ENCODE results near the gene PDCL2.

DNA sequence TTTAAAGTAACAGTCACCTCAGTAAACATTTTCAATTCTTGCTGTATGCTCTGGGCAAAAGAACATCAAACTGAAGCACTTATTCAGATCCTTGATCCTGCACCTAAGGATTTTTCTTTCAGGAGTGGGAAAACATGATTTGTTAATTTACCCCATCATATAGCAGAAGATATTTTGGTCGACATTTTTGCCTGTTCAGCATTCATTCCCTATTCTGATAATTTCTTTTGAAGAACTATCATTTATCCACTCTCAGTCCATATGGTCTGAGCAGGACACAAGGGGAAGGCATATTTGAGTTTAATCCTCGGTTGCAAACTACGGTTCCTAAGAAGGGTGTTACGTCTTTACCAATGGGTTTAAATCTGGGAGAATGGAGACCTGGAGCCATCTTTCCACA is 44.1 kb downstream of the PDCL2 start:
- no peak for TF ChIP-seq POLR2A (IDR thresholded peaks at IDR 0.05; ENCODE audit: low read length)
- no peak for TF ChIP-seq GATA1 (IDR thresholded peaks at IDR 0.05; ENCODE audit: low read depth, low read length)

All from erythroblast (primary cell).